B cell (primary cell): Measurements from ENCODE around the gene OLIG3. TPM values are rescaled to one million over a fixed set of nuclear protein-coding genes. Genes with fewer than 3 reads are reported as not detected.
A peak's percentile ranks its signal among the peaks of the same experiment; 100 is the strongest.

Source experiments
- ATAC-seq: fragments of 200-7000 bp; cut with Tn5 transposase; one replicate; pipeline ENCODE4 v1.10.0; 2021; ENCODE audit warnings: low read depth, mild to moderate bottlenecking, moderate number of reproducible peaks, moderate library complexity
- CTCF ChIA-PET: fragments of 350-600 bp; sonication (Branson Sonifier 250); formaldehyde crosslinking; loops from one replicate; lab custom pipeline; 2021; ENCODE audit warnings: antibody characterized with exemption, inconsistent platforms; lab: Charles Lee
- POLR2A ChIA-PET: fragments of 350-600 bp; sonication (Branson Sonifier 250); formaldehyde crosslinking; loops from one replicate; lab custom pipeline; 2021; ENCODE audit warnings: antibody characterized with exemption; lab: Charles Lee
- DNase-seq: peaks from one replicate; pipeline ENCODE4 v3.0.0; 2013
- H2AFZ ChIP-seq: 2 replicates; pipeline ENCODE4 v1.6.1; 2012; ENCODE audit warnings: mild to moderate bottlenecking, low read depth, low read length; ENCODE audit not compliant: insufficient read depth, poor library complexity, severe bottlenecking
- H3K27ac ChIP-seq, 2 donors: 1 replicate in 1 of 2; 2 replicates in 1 of 2; pipeline ENCODE4 v1.5.1; 2012 to 2013; ENCODE audit warnings: low read length in 2 of 2, mild to moderate bottlenecking in 2 of 2, moderate library complexity in 1 of 2
- H3K27me3 ChIP-seq, 4 experiments: fragments of 200-600 bp in 1 of 4; sonication (generic) in 1 of 4; replicated peaks in 1 of 4; 1 replicate in 2 of 4; 2 replicates in 2 of 4; pipeline versions ENCODE4 v1.6.1 to v1.7.0; 2013 to 2016; ENCODE audit warnings: low read length in 3 of 4, mild to moderate bottlenecking in 2 of 4, mixed read lengths in 1 of 4, moderate library complexity in 1 of 4; ENCODE audit not compliant: insufficient read depth in 4 of 4, control insufficient read depth in 3 of 4; ENCODE audit errors: control extremely low read depth in 1 of 4
- H3K36me3 ChIP-seq, 2 experiments: replicated peaks in 1 of 2; 1 replicate in 1 of 2; 2 replicates in 1 of 2; pipeline versions ENCODE4 v1.6.1 to v1.7.1; 2013; ENCODE audit warnings: low read length in 1 of 2; ENCODE audit not compliant: insufficient read depth in 2 of 2, control insufficient read depth in 1 of 2; ENCODE audit errors: control extremely low read depth in 1 of 2, extremely low read depth in 1 of 2
- H3K4me1 ChIP-seq, 2 donors: fragments of 200-600 bp in 1 of 2; sonication (generic) in 1 of 2; 1 replicate in 1 of 2; 2 replicates in 1 of 2; pipeline versions ENCODE4 v1.5.1 to v1.6.1; 2013 to 2017; ENCODE audit warnings: low read length in 2 of 2; ENCODE audit not compliant: control insufficient read depth in 2 of 2, insufficient read depth in 2 of 2
- H3K4me2 ChIP-seq: replicated peaks from 2 replicates; pipeline ENCODE3; 2012; ENCODE audit warnings: mild to moderate bottlenecking, low read depth, low read length; ENCODE audit not compliant: poor library complexity, severe bottlenecking
- H3K4me3 ChIP-seq, 5 experiments: fragments of 200-600 bp in 1 of 5; sonication (generic) in 1 of 5; 1 replicate in 3 of 5; 2 replicates in 2 of 5; pipeline versions ENCODE4 v1.5.1 to v1.7.0; 2011 to 2016; ENCODE audit warnings: low read length in 4 of 5, mild to moderate bottlenecking in 4 of 5, low read depth in 2 of 5, control low read depth in 1 of 5, moderate library complexity in 1 of 5; ENCODE audit not compliant: insufficient read depth in 1 of 5; ENCODE audit errors: control extremely low read depth in 1 of 5, extremely low read depth in 1 of 5
- H3K79me2 ChIP-seq: fragments of 200-600 bp; sonication (generic); one replicate; pipeline ENCODE4 v1.6.0; 2016; ENCODE audit warnings: low read length; ENCODE audit not compliant: control insufficient read depth, insufficient read depth
- H3K9ac ChIP-seq: fragments of 200-600 bp; sonication (generic); 2 replicates; pipeline ENCODE4 v1.6.1; 2017; ENCODE audit warnings: mild to moderate bottlenecking, low read length, moderate library complexity
- H3K9me3 ChIP-seq, 3 donors: one replicate each; pipeline versions ENCODE4 v1.6.1 to v1.7.1; 2013; ENCODE audit warnings: low read length in 2 of 3; ENCODE audit not compliant: control insufficient read depth in 2 of 3, insufficient read depth in 1 of 3; ENCODE audit errors: control extremely low read depth in 1 of 3
- H4K20me1 ChIP-seq: 2 replicates; pipeline ENCODE4 v1.6.0; 2012; ENCODE audit warnings: mild to moderate bottlenecking, low read length; ENCODE audit not compliant: insufficient read depth, control insufficient read depth, poor library complexity, severe bottlenecking
- H3K27ac Mint-ChIP-seq: one replicate; pipeline ENCODE4 v1.8.0; 2021; ENCODE audit warnings: mixed read lengths
- H3K27me3 Mint-ChIP-seq: one replicate; pipeline ENCODE4 v1.8.0; 2021; ENCODE audit warnings: mixed read lengths
- H3K4me1 Mint-ChIP-seq: one replicate; pipeline ENCODE4 v1.8.0; 2021; ENCODE audit warnings: mixed read lengths
- H3K4me3 Mint-ChIP-seq: one replicate; pipeline ENCODE4 v1.8.0; 2021; ENCODE audit warnings: mixed read lengths
- H3K9me3 Mint-ChIP-seq: one replicate; pipeline ENCODE4 v1.8.0; 2022; ENCODE audit warnings: mixed read lengths; ENCODE audit not compliant: insufficient read depth
- EZH2 ChIP-seq: IDR thresholded peaks from 2 replicates; pipeline ENCODE4 v1.6.1; 2012; ENCODE audit warnings: borderline replicate concordance, low read depth, mild to moderate bottlenecking, moderate library complexity, low read length; ENCODE audit not compliant: insufficient read depth, poor library complexity, severe bottlenecking
- WGBS: methylation state at CpG from one replicate; pipeline ENCODE4 v1.1.5; 2013; ENCODE audit warnings: missing lambda C conversion rate; ENCODE audit not compliant: insufficient coverage; 5-methylcytosine and 5-hydroxymethylcytosine counted together
- intact Hi-C: fragments of 100-400 bp; cut with micrococcal nuclease; formaldehyde crosslinking; loops from one replicate; pipeline ENCODE4 v1.10.0; 2022
- polyA plus RNA-seq: library from polyadenylated mRNA; depleted of rRNA; stranded (reverse); fragments of >200 nt; gene quantifications from 2 replicates; pipeline ENCODE4 v1.2.3, GENCODE V29; 2012
- total RNA-seq, 2 donors: library from RNA; stranded (reverse); fragments of 120-200 nt in 1 of 2; gene quantifications; 1 replicate in 1 of 2; 2 replicates in 1 of 2; pipeline versions ENCODE4 v1.2.3 to v1.2.4, GENCODE V29; 2013 to 2022
- TF ChIP-seq, protein P1 (sequence below): fragments of 200-600 bp; IDR thresholded peaks from one replicate; pipeline ENCODE4 v1.8.0; 2022; ENCODE audit warnings: antibody characterized with exemption, mild to moderate bottlenecking

Gene OLIG3
- total and polyA plus RNA-seq, 2 donors (not counting 1 experiment from before 2014, with no cell fraction given) = not detected

DNA sequence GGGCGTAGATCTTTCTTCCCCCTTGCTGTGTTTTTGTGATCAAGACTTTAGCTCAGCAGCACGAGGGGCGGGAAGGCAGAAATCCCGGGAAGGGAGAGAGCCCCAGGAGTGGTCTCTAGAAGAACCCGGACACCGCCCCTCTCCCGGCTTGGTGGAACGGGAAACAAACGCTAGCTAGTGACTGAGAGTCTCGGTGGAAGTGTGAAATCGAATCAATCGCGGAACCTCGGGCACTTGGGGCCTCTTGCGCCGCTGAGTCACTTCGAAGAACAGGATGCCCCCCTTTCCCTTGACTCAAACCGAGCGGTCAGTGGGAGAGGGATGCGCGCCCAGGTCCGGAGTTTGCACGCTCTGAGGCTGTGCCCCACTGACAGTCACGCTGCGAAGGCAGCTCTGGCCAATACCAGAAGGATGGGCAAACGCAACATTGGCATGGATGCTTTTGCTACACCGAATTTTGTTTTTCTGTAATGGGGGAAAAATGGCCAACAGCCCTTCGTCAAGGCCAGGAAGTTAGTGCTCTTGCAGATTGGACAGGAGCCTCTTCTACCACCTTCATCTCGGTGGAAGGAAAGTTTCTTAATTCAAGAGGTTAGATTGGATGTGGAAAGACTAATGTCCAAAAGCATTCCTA lies 1.6 kb upstream of the OLIG3 start:
- POLR2A ChIA-PET = no interaction called here
- CTCF ChIA-PET = interaction anchor here (0.8 to 0.9 kb wide), 2 partner anchors 13 to 108 kb away, joined by 3 to 4 read pairs; no protein-coding TSS in a partner anchor
- peaks cover 82% of the 10 kb centered on the region for H3K27me3 Mint-ChIP-seq
- Histone ChIP-seq H3K27ac (no peak overlapping the region), H4K20me1 (no peaks in the 10 kb centered on the region), H3K4me2 (peak overlapping the region; percentile 77), H3K79me2 (no peaks in the 10 kb centered on the region), H3K27me3 (peaks cover 3 to 88% (median 87%) of the 10 kb centered on the region in 4 experiments), H3K9ac (no peak overlapping the region), H3K36me3 (no peaks in the 10 kb centered on the region), H3K9me3 (peaks cover 0 to 62% (median 22%) of the 10 kb centered on the region in 3 donors), H2AFZ (no peak overlapping the region), H3K4me3 (peak overlapping the region in 1 of 5 experiments; percentile 4), H3K4me1 (peaks cover 59 to 64% of the 10 kb centered on the region in 2 donors)
- intact Hi-C loops = no loop called here
- ATAC-seq (no peak), DNase-seq (peak; percentile 51)
- H3K4me3 Mint-ChIP-seq = peak overlapping the region; percentile 67
- H3K9me3 Mint-ChIP-seq = no peaks in the 10 kb centered on the region
- TF ChIP-seq, protein P1, sequence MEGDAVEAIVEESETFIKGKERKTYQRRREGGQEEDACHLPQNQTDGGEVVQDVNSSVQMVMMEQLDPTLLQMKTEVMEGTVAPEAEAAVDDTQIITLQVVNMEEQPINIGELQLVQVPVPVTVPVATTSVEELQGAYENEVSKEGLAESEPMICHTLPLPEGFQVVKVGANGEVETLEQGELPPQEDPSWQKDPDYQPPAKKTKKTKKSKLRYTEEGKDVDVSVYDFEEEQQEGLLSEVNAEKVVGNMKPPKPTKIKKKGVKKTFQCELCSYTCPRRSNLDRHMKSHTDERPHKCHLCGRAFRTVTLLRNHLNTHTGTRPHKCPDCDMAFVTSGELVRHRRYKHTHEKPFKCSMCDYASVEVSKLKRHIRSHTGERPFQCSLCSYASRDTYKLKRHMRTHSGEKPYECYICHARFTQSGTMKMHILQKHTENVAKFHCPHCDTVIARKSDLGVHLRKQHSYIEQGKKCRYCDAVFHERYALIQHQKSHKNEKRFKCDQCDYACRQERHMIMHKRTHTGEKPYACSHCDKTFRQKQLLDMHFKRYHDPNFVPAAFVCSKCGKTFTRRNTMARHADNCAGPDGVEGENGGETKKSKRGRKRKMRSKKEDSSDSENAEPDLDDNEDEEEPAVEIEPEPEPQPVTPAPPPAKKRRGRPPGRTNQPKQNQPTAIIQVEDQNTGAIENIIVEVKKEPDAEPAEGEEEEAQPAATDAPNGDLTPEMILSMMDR = no peak
- TF ChIP-seq EZH2 = no peak
- 10% methylated on average over 26 of the region's 29 CpGs for WGBS
- H3K4me1 Mint-ChIP-seq = peaks cover 53% of the 10 kb centered on the region
- peak overlapping the region; percentile 15 for H3K27ac Mint-ChIP-seq
